NCI-H1930 (cell line): ENCODE measurements around the gene ASTN2.

ENCODE experiments used
- DNase-seq, 2 experiments: peaks; one replicate each; lab custom pipeline; 2025; lab: John Stamatoyannopoulos, UW

The ASTN2 gene

GRCh38 chr9:116954731-116955130 is 460.1 kb downstream of the ASTN2 start:
- no peak for DNase-seq

- no peak for DNase-seq
These were observed 461.6 kb downstream of the ASTN2 start for GRCh38 chr9:116953271-116953670.

GRCh38 chr9:116952436-116952810 is 462.4 kb downstream of the ASTN2 start:
- DNase-seq, result no peak

GRCh38 chr9:116951588-116952435 is 463.0 kb downstream of the ASTN2 start:
- no peak for DNase-seq

- DNase-seq, result no peak
These were observed 469.0 kb downstream of the ASTN2 start for GRCh38 chr9:116945817-116946216.

GRCh38 chr9:116944714-116945534 is 469.9 kb downstream of the ASTN2 start:
- no peak for DNase-seq

GRCh38 chr9:116943970-116944369 is 470.9 kb downstream of the ASTN2 start:
- DNase-seq, result no peak

GRCh38 chr9:116942593-116943061 is 472.2 kb downstream of the ASTN2 start:
- no peak for DNase-seq

GRCh38 chr9:116941266-116941665 is 473.6 kb downstream of the ASTN2 start:
- DNase-seq, result no peak

- DNase-seq, result no peak
These were observed 474.1 kb downstream of the ASTN2 start for GRCh38 chr9:116940614-116941215.

- no peak for DNase-seq
These were observed 475.2 kb downstream of the ASTN2 start for GRCh38 chr9:116939614-116940013.

GRCh38 chr9:116939161-116939560 is 475.7 kb downstream of the ASTN2 start:
- DNase-seq, result no peak

GRCh38 chr9:116937361-116937760 is 477.5 kb downstream of the ASTN2 start:
- no peak for DNase-seq

- DNase-seq, result no peak
These were observed 479.5 kb downstream of the ASTN2 start for GRCh38 chr9:116935149-116935897.

- DNase-seq, result no peak
These were observed 480.7 kb downstream of the ASTN2 start for GRCh38 chr9:116934131-116934530.

- no peak for DNase-seq
These were observed 481.6 kb downstream of the ASTN2 start for GRCh38 chr9:116933251-116933650.

- no peak for DNase-seq
These were observed 485.2 kb downstream of the ASTN2 start for GRCh38 chr9:116929621-116930020.

GRCh38 chr9:116928884-116929283 is 486.0 kb downstream of the ASTN2 start:
- DNase-seq, result no peak

- DNase-seq, result no peak
These were observed 486.6 kb downstream of the ASTN2 start for GRCh38 chr9:116928289-116928688.

- no peak for DNase-seq
These were observed 487.1 kb downstream of the ASTN2 start for GRCh38 chr9:116927726-116928125.

- no peak for DNase-seq
These were observed 489.7 kb downstream of the ASTN2 start for GRCh38 chr9:116925121-116925520.
